Mesendoderm (in vitro differentiated cells): Measurements from ENCODE around the gene ZBED4.

Experiments
- DNase-seq: peaks from one replicate; pipeline ENCODE4 v3.0.0; 2013
- H2AK5ac ChIP-seq: 2 replicates; pipeline ENCODE4 v1.6.1; 2013; ENCODE audit warnings: low read length, inconsistent platforms
- H2BK120ac ChIP-seq: 2 replicates; pipeline ENCODE4 v1.6.1; 2013; ENCODE audit warnings: low read depth, mild to moderate bottlenecking, low read length, moderate library complexity, mixed read lengths
- H2BK15ac ChIP-seq: replicated peaks from 2 replicates; pipeline ENCODE4 v1.6.1; 2013; ENCODE audit warnings: low read depth, mild to moderate bottlenecking, moderate library complexity
- H2BK5ac ChIP-seq: 2 replicates; pipeline ENCODE4 v1.6.1; 2013; ENCODE audit warnings: low read length, inconsistent platforms
- H3K18ac ChIP-seq: 2 replicates; pipeline ENCODE4 v1.6.1; 2013; ENCODE audit warnings: mild to moderate bottlenecking, low read length, mixed read lengths
- H3K23ac ChIP-seq: one replicate; pipeline ENCODE4 v1.6.1; 2013; ENCODE audit warnings: low read length
- H3K27ac ChIP-seq: 2 replicates; pipeline ENCODE4 v1.5.1; 2013; ENCODE audit warnings: low read depth, mild to moderate bottlenecking, inconsistent platforms, low read length, moderate library complexity
- H3K27me3 ChIP-seq: 2 replicates; pipeline ENCODE4 v1.6.1; 2013; ENCODE audit warnings: low read length, control low read depth, mild to moderate bottlenecking, inconsistent platforms; ENCODE audit not compliant: insufficient read depth, poor library complexity
- H3K36me3 ChIP-seq: 2 replicates; pipeline ENCODE4 v1.6.1; 2013; ENCODE audit warnings: low read length, inconsistent platforms; ENCODE audit not compliant: control insufficient read depth, insufficient read depth
- H3K4ac ChIP-seq: one replicate; pipeline ENCODE4 v1.6.1; 2013; ENCODE audit warnings: low read depth, mild to moderate bottlenecking, low read length, moderate library complexity
- H3K4me1 ChIP-seq: 2 replicates; pipeline ENCODE4 v1.6.1; 2013; ENCODE audit warnings: low read depth, low read length, inconsistent platforms; ENCODE audit not compliant: control insufficient read depth
- H3K4me2 ChIP-seq: 2 replicates; pipeline ENCODE4 v1.6.1; 2013; ENCODE audit warnings: low read length
- H3K4me3 ChIP-seq: 2 replicates; pipeline ENCODE4 v1.5.1; 2013; ENCODE audit warnings: mild to moderate bottlenecking, low read length
- H3K56ac ChIP-seq: one replicate; pipeline ENCODE4 v1.6.1; 2013; ENCODE audit warnings: low read length
- H3K79me1 ChIP-seq: 2 replicates; pipeline ENCODE4 v1.6.1; 2013; ENCODE audit warnings: low read length, inconsistent platforms
- H3K79me2 ChIP-seq: 2 replicates; pipeline ENCODE4 v1.6.1; 2013; ENCODE audit warnings: mild to moderate bottlenecking, low read length; ENCODE audit not compliant: control insufficient read depth, insufficient read depth
- H3K9ac ChIP-seq: 2 replicates; pipeline ENCODE4 v1.6.1; 2013; ENCODE audit warnings: low read length, inconsistent platforms
- H4K5ac ChIP-seq: one replicate; pipeline ENCODE4 v1.6.1; 2013; ENCODE audit warnings: low read length
- H4K8ac ChIP-seq: one replicate; pipeline ENCODE4 v1.6.1; 2013; ENCODE audit warnings: low read depth, mild to moderate bottlenecking, control low read depth, low read length, moderate library complexity
- WGBS: extraction: QIAGEN DNeasy Blood & Tissue Kit; methylation state at CpG from one replicate; pipeline ENCODE4 v1.1.7; 2013; ENCODE audit warnings: low lambda C conversion rate, missing lambda C conversion rate; ENCODE audit not compliant: insufficient coverage; ENCODE audit errors: extremely low coverage; 5-methylcytosine and 5-hydroxymethylcytosine counted together

Gene ZBED4

GRCh38 chr22:49900441-49901230 lies 47.0 kb downstream of the ZBED4 start:
- H3K18ac ChIP-seq, result no peak overlapping the region
- DNase-seq, result no peak
- H3K79me1 ChIP-seq, result peaks cover 1% of the 10 kb centered on the region
- no peak overlapping the region for H4K8ac ChIP-seq
- no peaks in the 10 kb centered on the region for H3K4me1 ChIP-seq
- no peak overlapping the region for H3K56ac ChIP-seq
- no peak overlapping the region for H2BK5ac ChIP-seq
- no peak overlapping the region for H4K5ac ChIP-seq
- WGBS, result no CpG with 5 or more reads among the region's 30 CpGs
- H3K4me3 ChIP-seq, result no peak overlapping the region
- H3K27ac ChIP-seq, result no peak overlapping the region
- H3K36me3 ChIP-seq, result peaks cover 7% of the 10 kb centered on the region
- H3K9ac ChIP-seq, result no peak overlapping the region
- H3K23ac ChIP-seq, result no peak overlapping the region
- H3K79me2 ChIP-seq, result no peaks in the 10 kb centered on the region
- no peak overlapping the region for H2BK120ac ChIP-seq
- no peak overlapping the region for H2AK5ac ChIP-seq
- H3K4me2 ChIP-seq, result no peak overlapping the region
- H3K27me3 ChIP-seq, result no peaks in the 10 kb centered on the region
- H3K4ac ChIP-seq, result no peak overlapping the region
- H2BK15ac ChIP-seq, result no peak overlapping the region

- no peak overlapping the region for H3K4ac ChIP-seq
- H4K5ac ChIP-seq, result no peak overlapping the region
- H3K4me1 ChIP-seq, result no peaks in the 10 kb centered on the region
- no peak overlapping the region for H3K18ac ChIP-seq
- no CpG with 5 or more reads among the region's 11 CpGs for WGBS
- H2BK120ac ChIP-seq, result no peak overlapping the region
- no peak for DNase-seq
- H3K9ac ChIP-seq, result no peak overlapping the region
- no peak overlapping the region for H3K23ac ChIP-seq
- no peak overlapping the region for H3K4me2 ChIP-seq
- H3K4me3 ChIP-seq, result no peak overlapping the region
- no peak overlapping the region for H2BK5ac ChIP-seq
- H3K79me2 ChIP-seq, result no peaks in the 10 kb centered on the region
- H2BK15ac ChIP-seq, result no peak overlapping the region
- H3K27ac ChIP-seq, result no peak overlapping the region
- H3K27me3 ChIP-seq, result no peaks in the 10 kb centered on the region
- peaks cover 7% of the 10 kb centered on the region for H3K36me3 ChIP-seq
- no peak overlapping the region for H3K56ac ChIP-seq
- no peak overlapping the region for H4K8ac ChIP-seq
- no peak overlapping the region for H2AK5ac ChIP-seq
- peaks cover 1% of the 10 kb centered on the region for H3K79me1 ChIP-seq
Observed at GRCh38 chr22:49901457-49901856, 47.8 kb downstream of the ZBED4 start.

GRCh38 chr22:49903322-49904039 lies 49.8 kb downstream of the ZBED4 start:
- Histone ChIP-seq H3K4me1 (no peaks in the 10 kb centered on the region), H3K18ac (no peak overlapping the region), H4K8ac (no peak overlapping the region), H3K36me3 (peaks cover 7% of the 10 kb centered on the region), H3K4me2 (no peak overlapping the region), H2BK5ac (no peak overlapping the region), H3K9ac (no peak overlapping the region), H3K23ac (no peak overlapping the region), H3K79me2 (no peaks in the 10 kb centered on the region), H2BK120ac (no peak overlapping the region), H2AK5ac (no peak overlapping the region), H3K27me3 (no peaks in the 10 kb centered on the region), H3K4ac (no peak overlapping the region), H4K5ac (no peak overlapping the region), H2BK15ac (no peak overlapping the region), H3K4me3 (no peak overlapping the region), H3K79me1 (peaks cover 1% of the 10 kb centered on the region), H3K56ac (no peak overlapping the region), H3K27ac (no peak overlapping the region)
- no peak for DNase-seq
- no CpG with 5 or more reads among the region's 17 CpGs for WGBS

- Histone ChIP-seq H3K18ac (no peak overlapping the region), H2BK120ac (no peak overlapping the region), H3K23ac (no peak overlapping the region), H3K4me1 (no peaks in the 10 kb centered on the region), H3K56ac (no peak overlapping the region), H3K4me2 (no peak overlapping the region), H3K79me2 (no peaks in the 10 kb centered on the region), H3K27ac (no peak overlapping the region), H2AK5ac (no peak overlapping the region), H3K27me3 (no peaks in the 10 kb centered on the region), H4K5ac (no peak overlapping the region), H4K8ac (no peak overlapping the region), H3K4me3 (no peak overlapping the region), H2BK15ac (no peak overlapping the region), H3K79me1 (peaks cover 1% of the 10 kb centered on the region), H3K4ac (no peak overlapping the region), H3K9ac (no peak overlapping the region), H3K36me3 (peaks cover 7% of the 10 kb centered on the region), H2BK5ac (no peak overlapping the region)
- no peak for DNase-seq
- WGBS, result no CpG with 5 or more reads among the region's 11 CpGs
Observed at GRCh38 chr22:49904040-49904369, 50.4 kb downstream of the ZBED4 start.

GRCh38 chr22:49905465-49905864 lies 51.8 kb downstream of the ZBED4 start:
- Histone ChIP-seq H3K18ac (no peak overlapping the region), H3K9ac (no peak overlapping the region), H3K27me3 (no peaks in the 10 kb centered on the region), H4K8ac (no peak overlapping the region), H3K23ac (no peak overlapping the region), H2BK5ac (no peak overlapping the region), H3K27ac (no peak overlapping the region), H2BK120ac (no peak overlapping the region), H3K56ac (no peak overlapping the region), H3K36me3 (peaks cover 7% of the 10 kb centered on the region), H3K4ac (no peak overlapping the region), H3K4me2 (no peak overlapping the region), H2AK5ac (no peak overlapping the region), H3K79me1 (peaks cover 1% of the 10 kb centered on the region), H3K4me3 (no peak overlapping the region), H3K79me2 (no peaks in the 10 kb centered on the region), H2BK15ac (no peak overlapping the region), H3K4me1 (no peaks in the 10 kb centered on the region), H4K5ac (no peak overlapping the region)
- DNase-seq, result no peak
- no CpG with 5 or more reads among the region's 18 CpGs for WGBS
